Measurements from ENCODE around the gene CSTPP1. TPM values are rescaled to one million over a fixed set of nuclear protein-coding genes. Genes with fewer than 3 reads are reported as not detected.
"Not testable (repeated sequence)": the region's sequence is repeated elsewhere in the genome, so short reads cannot be mapped to it uniquely, and the experiment has no call there.

Gene CSTPP1
- total RNA-seq, 2 donors from 2014 or later = 17.8 to 19.8 TPM

DNA sequence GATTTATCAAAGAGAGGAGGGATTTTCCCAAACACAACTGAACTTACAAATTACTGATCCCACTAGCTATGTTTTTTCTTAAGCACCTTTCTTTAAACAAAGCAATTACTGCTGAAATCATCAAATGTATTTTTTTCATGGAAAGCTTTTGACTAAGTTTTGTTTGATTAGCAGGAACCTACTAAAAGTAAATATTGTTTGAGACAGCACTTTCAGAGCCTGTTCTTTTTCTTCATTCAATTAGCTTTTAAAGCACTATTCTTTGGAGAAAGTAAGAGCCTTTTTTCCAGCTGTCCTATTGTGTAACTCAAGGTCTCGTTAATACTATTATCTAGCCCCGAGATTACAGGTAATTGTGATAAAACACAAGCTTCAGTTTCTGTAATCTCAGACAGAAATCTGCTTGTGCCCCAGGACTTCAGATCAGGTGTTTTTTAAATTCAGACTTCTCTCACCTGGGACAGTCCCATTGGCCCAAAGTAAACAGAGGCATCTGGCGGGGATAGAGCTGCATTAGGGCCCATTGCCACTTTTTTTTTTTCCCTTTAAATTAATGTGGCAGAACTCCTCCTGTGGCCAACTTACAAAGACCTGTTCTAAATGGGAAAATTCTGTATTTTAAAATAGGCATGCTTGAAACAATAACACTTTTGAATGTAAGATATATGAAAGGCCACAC, 11.0 kb downstream of the CSTPP1 start:
- no peak for DNase-seq (ENCODE audit: low spot score)
- intact Hi-C loops (cut with DNase I) = no loop called here

DNA sequence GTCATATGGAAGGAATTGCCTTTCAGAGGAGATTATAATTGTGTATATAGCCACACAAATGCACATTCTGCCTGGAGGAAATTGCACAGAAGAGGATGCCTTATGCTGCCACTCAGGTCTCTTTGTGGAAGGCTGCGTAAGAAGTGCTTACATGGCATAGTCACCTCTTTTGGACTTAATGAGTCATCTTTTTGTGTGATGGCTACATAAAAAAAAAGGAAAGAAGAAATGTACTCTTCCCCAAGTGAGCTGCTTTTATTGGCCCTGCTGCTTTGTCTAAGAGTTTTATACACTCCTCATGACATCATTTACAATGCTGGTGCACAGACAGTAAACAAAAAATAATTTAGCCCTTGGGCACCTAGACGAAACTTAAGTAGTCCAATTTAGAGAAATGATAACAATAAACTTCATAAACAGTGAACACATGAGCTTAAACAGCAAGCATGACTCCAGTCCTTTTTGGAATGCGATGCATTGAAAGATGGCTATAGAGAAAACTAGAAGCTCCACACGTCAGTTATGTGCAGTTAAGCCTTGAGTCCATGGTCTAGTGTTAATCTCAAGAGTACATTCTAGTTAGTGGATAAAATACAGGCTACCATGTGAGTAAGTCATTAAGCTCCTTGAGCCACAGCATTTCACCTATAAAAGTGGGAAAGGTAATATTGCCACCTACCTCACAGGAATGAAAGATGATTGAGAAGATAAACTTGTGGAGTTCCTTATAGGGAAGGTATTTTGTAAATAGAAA, 12.0 kb downstream of the CSTPP1 start:
- no peak for DNase-seq (ENCODE audit: low spot score)
- intact Hi-C loops (cut with DNase I) = no loop called here

DNA sequence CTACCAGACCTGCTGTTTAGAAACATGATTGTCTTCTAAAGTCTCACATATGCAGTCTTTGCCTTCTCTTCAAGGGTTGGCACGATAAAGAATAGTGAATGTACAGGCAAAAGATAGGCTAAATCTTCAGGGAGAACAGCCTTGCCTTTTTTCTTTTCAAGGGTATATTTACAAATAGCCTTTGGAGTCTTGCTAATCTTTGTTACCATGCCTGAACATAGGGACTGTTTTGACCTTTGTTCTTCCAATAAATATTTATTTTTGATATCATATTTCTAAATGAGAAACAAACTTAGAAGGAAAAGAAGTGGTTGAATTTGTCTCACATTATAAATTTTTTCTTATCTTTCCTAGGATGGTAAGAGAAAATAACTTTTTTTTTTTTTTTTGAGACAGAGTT, 12.7 kb downstream of the CSTPP1 start:
- intact Hi-C loops (cut with DNase I) = no loop called here
- no peak for DNase-seq (ENCODE audit: low spot score)

DNA sequence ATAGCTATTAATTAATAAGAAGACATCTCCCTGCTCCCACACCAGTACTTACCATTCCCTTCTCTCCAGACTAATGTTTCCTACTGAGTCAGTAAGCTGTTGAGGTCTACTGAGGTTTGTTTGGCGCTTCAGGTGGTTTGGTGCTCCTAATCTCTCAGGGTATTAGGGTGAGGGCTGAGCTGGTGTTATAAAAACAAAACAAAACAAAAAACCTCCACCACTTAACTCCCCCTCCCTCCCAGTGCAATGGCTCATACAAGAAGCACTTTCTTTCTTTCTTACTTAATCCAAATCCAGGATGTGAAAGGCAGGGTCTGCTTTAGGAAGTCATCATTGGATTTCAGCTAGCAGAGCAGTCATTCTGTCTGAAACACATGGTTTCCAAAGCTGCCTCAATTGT, 15.3 kb downstream of the CSTPP1 start:
- intact Hi-C loops (cut with DNase I) = no loop called here
- no peak for DNase-seq (ENCODE audit: low spot score)

DNA sequence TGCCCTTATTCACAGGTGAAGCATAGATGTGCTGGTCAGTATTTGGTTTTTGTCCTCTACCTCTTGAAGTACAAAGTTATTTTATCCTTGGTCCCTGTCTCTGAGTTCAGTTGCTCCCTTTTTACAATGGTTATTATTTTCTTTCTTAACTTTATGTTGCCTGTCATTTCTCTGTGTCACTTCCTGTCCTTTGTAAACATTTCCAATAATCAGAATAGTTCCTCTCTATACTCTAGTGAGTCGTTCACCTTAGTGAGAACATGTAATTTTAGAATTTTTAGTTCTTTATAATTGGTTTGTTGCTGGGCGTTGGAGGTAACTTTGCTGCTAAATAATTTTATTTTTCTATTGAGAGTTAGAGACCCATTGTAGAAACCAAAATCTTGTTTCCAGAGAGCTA, 16.0 kb downstream of the CSTPP1 start:
- intact Hi-C loops (cut with DNase I) = no loop called here
- DNase-seq (ENCODE audit: low spot score) = no peak

DNA sequence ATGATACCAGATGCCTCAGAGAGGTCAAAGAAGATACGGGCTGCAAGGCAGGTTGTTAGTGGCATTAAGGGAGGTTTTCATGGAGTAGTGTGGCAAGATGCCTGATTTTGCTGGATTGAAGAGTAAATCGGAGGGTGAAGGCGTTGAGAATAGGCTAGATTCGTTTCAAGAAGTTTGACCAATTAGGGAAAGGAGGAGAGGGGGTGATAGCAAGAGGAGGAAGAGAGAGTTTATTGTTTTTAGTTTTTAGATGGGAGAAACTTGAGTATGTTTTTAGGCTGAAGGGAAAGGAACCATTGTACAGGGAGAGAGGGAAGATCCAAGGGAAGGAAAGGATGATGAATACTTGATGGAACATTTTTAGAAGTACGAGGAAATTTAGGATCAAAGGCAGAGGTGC, 16.5 kb downstream of the CSTPP1 start:
- intact Hi-C loops (cut with DNase I) = no loop called here

DNA sequence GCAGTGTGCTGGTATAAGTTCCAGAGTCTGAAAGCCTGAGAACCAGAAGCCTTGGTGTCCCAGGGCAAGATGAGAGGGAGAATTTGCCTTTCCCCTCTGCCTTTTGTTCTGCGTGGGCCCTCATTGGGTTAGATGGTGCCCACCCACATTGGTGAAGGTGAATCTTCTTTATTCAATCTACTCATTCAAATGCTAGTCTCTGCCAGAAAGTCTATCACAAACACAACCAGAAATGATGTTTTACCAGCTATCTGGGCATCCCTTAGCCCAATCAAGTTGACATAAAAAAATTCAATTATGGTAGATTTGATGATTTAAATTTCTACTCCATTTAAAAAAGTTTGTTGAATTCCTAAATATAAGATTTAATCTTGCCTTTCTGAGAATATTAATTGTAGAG, 22.2 kb downstream of the CSTPP1 start:
- intact Hi-C loops (cut with DNase I) = no loop called here
- DNase-seq (ENCODE audit: low spot score) = no peak

More for the DNA sequence above, 16.5 kb downstream of the CSTPP1 start:
- DNase-seq (ENCODE audit: low spot score) = no peak

DNA sequence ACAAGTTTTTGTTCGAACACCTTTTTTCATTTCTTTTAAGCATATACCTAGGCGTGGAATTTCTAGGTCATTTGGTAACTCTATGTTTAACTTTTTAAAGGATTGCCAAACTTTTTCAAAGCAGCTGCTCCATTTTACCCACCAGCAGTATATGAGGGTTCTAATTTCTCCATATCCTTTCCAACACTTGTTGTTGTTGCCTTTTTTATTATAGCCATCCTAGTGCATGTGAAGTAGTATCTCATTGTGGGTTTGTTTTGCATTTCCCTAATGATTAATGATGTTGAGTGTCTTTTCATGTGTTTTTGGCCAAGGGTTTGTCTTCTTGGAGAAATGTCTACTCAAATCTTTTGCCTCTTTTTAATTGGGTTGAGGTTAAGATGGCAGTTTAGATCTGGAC, 24.5 kb downstream of the CSTPP1 start:
- intact Hi-C loops (cut with DNase I) = no loop called here
- DNase-seq (ENCODE audit: low spot score) = no peak

DNA sequence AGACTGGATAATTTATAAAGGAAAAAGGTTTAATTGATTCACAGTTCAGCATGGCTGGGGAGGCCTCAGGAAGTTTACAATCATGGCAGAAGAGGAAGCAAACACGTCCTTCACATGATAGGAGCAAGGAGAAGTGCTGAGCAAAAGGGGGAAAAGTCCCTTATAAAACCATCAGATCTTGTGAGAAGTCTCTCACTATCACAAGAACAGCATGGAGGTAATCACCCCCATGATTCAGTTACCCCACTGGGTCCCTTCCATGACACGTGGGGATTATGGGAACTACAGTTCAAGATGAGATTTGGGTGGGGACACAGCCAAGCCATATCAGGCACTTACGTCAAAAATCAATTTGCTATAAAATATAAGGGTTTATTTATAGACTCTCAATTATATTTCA, 25.3 kb downstream of the CSTPP1 start:
- DNase-seq (ENCODE audit: low spot score); intact Hi-C loops (cut with DNase I): not testable (repeated sequence)

DNA sequence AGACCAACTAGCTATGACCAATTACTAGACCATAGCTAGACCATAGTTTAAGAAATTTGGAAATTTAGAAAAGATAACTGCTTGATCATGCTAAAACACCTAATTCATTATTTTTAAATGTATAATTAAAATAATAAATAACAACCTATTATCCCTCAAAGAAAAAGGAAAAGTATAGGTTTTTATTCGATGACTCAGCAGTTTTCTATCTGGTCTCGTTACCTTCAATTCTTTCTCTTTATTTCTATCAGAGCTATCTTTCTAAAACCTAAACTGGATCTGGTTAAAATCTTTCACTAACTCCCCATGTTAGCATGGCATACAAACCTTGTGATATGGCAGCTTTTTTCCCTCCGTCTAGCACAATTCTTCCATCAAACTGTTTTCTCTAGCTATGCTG, 27.3 kb downstream of the CSTPP1 start:
- DNase-seq (ENCODE audit: low spot score) = no peak
- intact Hi-C loops (cut with DNase I) = no loop called here

DNA sequence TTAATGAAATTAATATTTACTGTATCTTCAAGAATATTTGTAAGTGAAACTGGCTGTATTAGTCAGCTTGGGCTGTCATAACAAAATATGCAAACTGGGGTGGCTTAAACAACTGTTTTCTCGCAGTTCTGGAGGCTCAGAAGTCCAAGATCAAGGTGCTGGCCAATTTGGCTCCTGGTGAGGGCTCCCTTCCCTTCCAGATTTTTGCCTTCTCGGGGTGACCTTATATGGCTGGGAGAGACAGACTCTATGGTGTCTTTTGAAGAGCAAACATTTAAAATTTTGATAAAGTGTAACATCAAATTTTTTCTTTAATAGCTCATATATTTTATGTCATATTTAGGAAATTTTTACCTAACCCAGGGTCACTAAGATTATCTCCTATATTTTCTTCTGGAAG, 30.2 kb downstream of the CSTPP1 start:
- intact Hi-C loops (cut with DNase I) = no loop called here
- no peak for DNase-seq (ENCODE audit: low spot score)

DNA sequence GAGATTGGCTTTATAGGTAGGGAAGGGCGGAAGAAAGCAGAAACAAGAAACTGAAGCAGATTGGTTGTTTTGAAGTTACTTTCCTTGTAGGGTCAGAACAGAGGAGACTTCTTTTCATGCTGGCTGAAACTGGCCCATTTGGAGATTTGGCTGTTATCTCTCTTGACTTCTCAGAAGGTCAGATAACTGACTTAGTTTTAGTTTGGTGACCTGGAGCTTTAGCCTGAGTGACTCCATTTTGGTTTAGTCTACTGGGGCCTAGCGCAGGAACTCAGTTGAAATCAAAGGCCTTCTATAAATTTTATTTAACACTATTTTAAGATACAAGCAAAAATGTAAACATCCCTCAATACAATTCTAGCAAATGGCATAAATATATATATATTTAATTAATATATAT, 31.4 kb downstream of the CSTPP1 start:
- DNase-seq (ENCODE audit: low spot score) = no peak
- intact Hi-C loops (cut with DNase I) = no loop called here

DNA sequence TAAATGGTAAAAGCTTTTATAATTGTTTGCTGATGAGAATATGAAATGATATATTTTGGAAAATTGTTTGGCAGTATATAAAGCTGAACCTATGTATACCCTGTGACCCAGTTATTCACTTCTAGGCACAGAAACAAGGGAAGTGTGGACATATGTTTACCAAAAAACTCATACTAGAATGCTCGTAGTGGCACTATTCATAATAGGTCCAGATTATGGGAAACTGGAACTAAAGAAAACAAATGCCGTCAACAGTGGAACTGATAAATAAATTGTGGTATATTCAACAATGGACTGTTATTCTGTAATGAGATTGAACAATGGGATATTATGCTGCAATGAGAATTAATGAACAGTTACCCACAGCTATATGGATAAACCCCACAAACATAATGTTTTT, 32.8 kb downstream of the CSTPP1 start:
- intact Hi-C loops (cut with DNase I) = no loop called here

DNA sequence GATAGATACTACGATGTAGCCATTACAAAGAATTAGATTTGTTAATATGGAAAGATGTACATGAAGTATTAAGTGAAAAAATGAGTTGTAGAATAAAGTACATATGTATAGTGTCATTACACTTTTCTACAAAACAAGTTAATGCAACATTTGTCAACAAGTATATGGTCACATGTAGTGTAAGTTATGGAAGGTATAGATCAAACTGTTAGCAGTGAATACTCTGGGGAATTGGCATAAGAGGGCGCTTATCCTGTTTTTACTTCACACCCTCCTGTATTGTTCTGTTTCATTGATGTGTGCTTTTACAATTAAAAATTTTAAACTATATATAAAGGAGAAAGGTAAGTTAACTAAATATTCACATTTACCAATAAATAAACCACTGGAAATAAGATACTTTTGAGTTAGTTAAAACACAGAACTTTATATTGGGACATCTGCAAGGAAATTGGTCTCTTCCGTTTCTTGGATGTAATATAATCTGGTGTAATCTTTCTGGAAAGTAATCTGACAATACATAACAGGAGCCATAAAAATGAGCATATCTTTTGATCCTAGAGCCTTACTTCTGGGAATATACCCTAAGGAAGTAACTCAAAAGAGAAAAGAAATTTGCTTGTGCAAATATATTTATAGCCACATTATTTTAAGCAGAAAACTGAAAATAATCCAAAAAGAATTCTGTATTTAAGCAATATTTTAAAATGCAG, 34.5 kb downstream of the CSTPP1 start:
- DNase-seq (ENCODE audit: low spot score) = no peak
- intact Hi-C loops (cut with DNase I) = no loop called here

More for the DNA sequence above, 32.8 kb downstream of the CSTPP1 start:
- no peak for DNase-seq (ENCODE audit: low spot score)

DNA sequence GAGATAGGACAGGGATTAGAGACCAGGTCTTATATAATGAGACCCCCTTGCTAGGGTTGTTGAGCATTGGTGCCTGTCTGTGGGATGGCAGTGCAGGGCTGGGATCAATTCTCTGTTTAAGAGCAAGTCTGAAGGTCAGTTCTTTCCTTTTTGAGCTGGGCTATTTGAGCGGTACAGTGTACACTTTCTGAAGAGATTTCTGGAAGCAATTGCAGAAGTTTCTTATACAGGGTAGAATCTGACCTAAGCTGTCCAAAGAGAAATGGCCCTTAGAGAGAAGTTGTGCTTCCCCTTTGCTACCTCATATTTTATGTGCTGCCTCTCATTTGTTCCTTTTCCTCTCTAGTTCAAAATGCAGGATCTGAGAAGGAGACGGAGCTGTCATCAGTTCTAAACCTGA, 35.8 kb downstream of the CSTPP1 start:
- intact Hi-C loops (cut with DNase I) = no loop called here

DNA sequence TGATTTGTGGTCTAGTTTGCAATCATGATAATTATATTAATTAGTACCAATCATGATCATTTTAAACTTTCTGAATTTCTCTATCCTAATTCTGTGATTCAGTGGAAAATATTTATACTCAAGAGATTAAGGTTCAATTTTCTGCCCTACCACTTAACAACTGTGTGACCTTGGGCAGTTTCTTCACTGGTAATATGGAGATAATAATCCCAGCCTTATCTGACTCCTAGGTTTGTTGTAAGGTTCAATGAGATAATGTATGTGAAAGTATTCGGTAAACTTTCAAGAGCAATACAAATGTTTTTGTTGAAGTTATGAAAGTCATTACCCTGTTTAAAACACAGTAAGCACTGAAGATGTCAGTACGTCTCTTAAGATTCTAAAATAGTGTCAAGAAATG, 36.3 kb downstream of the CSTPP1 start:
- no peak for DNase-seq (ENCODE audit: low spot score)
- intact Hi-C loops (cut with DNase I) = no loop called here

More for the DNA sequence above, 35.8 kb downstream of the CSTPP1 start:
- DNase-seq (ENCODE audit: low spot score) = no peak

DNA sequence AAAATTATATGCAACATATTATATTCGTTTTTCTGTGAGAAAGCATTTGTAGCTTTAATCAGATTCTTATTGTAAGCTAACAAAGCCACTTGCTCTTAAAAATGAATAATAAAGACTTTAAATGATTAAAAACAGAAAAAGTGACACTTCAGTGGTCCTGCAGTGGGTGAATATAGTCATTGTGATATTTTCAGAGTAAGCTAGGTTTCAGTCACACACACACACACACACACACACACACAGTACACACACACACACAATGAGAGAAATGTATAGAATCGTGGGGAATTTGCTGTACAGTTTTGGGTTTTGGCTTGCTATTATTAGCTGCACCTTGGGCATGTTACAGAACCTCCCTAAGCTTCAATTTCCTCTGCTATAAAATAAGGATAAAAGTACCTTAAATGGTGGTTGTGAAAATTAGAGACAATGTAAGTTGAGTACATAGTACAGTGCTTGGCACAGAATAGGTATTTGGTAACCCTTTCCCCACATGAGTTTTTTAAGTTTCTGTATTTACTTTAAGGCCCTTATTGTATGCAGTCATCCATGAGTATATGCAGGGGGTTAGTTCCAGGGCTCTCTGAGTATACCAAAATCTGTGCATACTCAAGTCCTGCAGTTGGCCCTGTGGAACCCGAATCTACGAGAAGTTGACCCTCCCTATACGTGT, 39.8 kb downstream of the CSTPP1 start:
- DNase-seq (ENCODE audit: low spot score) = no peak
- intact Hi-C loops (cut with DNase I) = no loop called here

DNA sequence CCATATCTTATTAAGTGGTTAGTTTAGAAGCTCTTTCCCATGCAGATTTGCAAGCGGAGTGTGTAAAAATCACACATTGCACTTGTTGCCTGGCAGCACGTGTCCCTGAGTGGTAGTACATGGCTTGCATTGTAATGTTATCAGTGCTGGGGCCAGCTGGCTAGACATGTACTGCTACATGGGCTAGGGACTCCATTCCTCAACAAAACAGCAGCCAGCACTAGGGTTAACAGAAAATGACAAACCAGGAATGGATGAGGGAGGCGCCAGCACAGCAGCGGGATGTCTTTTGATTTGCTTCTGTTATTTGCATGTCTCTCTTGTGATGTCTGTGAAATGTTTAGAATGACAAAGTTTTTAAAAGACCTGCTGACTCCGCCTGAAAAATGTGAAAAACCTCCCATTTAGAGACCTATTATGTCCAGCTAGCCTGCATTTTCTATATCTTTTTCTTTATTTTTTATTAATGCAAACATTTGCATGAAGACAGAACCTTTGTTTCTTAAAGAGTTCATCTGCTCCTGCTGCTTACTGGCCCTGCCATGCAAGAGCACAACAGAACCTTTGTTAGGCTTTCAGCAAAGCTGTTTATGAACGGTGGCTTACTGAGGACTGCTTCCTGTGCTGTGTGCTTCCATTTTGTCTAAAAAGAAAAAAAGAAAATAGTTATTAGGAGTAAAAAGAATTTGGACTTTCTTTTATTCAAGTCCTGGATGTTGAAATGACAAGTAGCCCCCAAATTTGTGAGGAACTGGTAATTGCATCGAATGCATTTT, 40.7 kb downstream of the CSTPP1 start:
- no peak for DNase-seq (ENCODE audit: low spot score)
- intact Hi-C loops (cut with DNase I) = no loop called here

DNA sequence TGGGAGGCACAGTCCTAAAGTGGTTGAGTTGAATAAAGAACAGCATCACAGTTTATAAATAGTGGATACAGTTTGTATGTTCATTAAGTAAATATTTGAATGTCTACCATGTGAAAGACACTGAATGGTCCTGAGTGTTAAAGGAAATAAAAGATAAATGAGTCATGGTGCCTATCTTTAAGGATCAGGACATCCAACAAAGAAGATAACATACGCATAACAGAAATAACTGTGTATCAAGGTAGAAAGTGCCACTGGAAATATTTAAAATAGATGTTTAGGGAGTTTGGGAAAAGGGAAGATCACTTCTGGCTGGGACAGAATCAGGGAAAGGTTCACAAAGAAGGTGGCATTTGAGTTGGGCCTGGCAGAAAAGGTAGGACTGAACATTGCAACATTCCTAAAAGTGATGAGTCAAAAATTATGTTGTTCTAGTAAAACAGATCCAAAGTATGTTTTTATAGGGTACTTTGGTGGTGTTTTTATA, 41.5 kb downstream of the CSTPP1 start:
- no peak for DNase-seq (ENCODE audit: low spot score)
- intact Hi-C loops (cut with DNase I) = no loop called here

All from posterior vena cava (tissue), 2 donors.